Right lobe of liver (tissue), 4 donors: ENCODE measurements around the gene SORL1-AS1.

ENCODE experiments used
- CTCF ChIP-seq, 4 donors: fragments of 200-600 bp in 3 of 4; fragments of 450-650 bp in 1 of 4; IDR thresholded peaks; one replicate each; pipeline versions ENCODE4 v1.5.1 to v1.8.0; 2016 to 2022; ENCODE audit warnings: antibody characterized with exemption in 4 of 4, mild to moderate bottlenecking in 2 of 4
- POLR2A ChIP-seq: fragments of 450-650 bp; IDR thresholded peaks from one replicate; pipeline ENCODE4 v1.6.1; 2017; ENCODE audit warnings: antibody characterized with exemption, mild to moderate bottlenecking
- donor health status: DM: no; HTN: no; CAD: no.
- donor health status: DM: no; HTN: no; CAD: no.
- donor health status: DM: no; HTN: yes; CAD: no.

GRCh38 chr11:121451178-121451985 is 1.4 kb downstream of the SORL1-AS1 start:
- TF ChIP-seq POLR2A (no peak), CTCF (IDR thresholded peaks at IDR 0.05) (no peak)
